Astrocyte (in vitro differentiated cells and primary cell): Measurements from ENCODE around the gene TBC1D24. TPM values are rescaled to one million over a fixed set of nuclear protein-coding genes. Genes with fewer than 3 reads are reported as not detected.

ENCODE experiments used
- DNase-seq: peaks from one replicate; pipeline ENCODE4 v3.0.0-alpha.2; 2010; ENCODE audit warnings: low read depth
- FAIRE-seq: peaks from 2 replicates; lab custom pipeline; 2011; peaks lifted over from hg19 to GRCh38; lab: Jason Lieb, UNC
- H2AFZ ChIP-seq: 2 replicates; pipeline ENCODE4 v1.6.0; 2012; ENCODE audit warnings: low read depth, low read length, inconsistent platforms
- H3K27ac ChIP-seq: 2 replicates; pipeline ENCODE4 v1.5.1; 2011; ENCODE audit warnings: low read depth, low read length, inconsistent platforms
- H3K27me3 ChIP-seq: 2 replicates; pipeline ENCODE4 v1.6.0; 2011; ENCODE audit warnings: low read length, inconsistent platforms; ENCODE audit not compliant: insufficient read depth
- H3K36me3 ChIP-seq: 2 replicates; pipeline ENCODE4 v1.5.1; 2011; ENCODE audit warnings: low read length, inconsistent platforms; ENCODE audit not compliant: insufficient read depth
- H3K4me1 ChIP-seq: 2 replicates; pipeline ENCODE4 v1.5.1; 2011; ENCODE audit warnings: low read length, inconsistent platforms; ENCODE audit not compliant: insufficient read depth
- H3K4me2 ChIP-seq: 2 replicates; pipeline ENCODE4 v1.6.0; 2012; ENCODE audit warnings: low read length, inconsistent platforms
- H3K4me3 ChIP-seq: 2 replicates; pipeline ENCODE4 v1.5.1; 2011; ENCODE audit warnings: low read depth, mild to moderate bottlenecking, low read length, inconsistent platforms; ENCODE audit not compliant: insufficient read depth
- H3K79me2 ChIP-seq: 2 replicates; pipeline ENCODE4 v1.6.0; 2012; ENCODE audit warnings: mild to moderate bottlenecking, low read length, inconsistent platforms; ENCODE audit not compliant: insufficient read depth
- H3K9ac ChIP-seq: 2 replicates; pipeline ENCODE4 v1.6.0; 2012; ENCODE audit warnings: mild to moderate bottlenecking, low read length, inconsistent platforms
- H3K9me3 ChIP-seq: 2 replicates; pipeline ENCODE4 v1.5.1; 2012; ENCODE audit warnings: low read depth, mild to moderate bottlenecking, low read length, inconsistent platforms; ENCODE audit not compliant: insufficient read depth
- H4K20me1 ChIP-seq: 2 replicates; pipeline ENCODE4 v1.6.0; 2012; ENCODE audit warnings: low read length, inconsistent platforms; ENCODE audit not compliant: insufficient read depth
- H3K27ac Mint-ChIP-seq: one replicate; pipeline ENCODE4 v1.8.0; 2021; ENCODE audit warnings: mild to moderate bottlenecking, mixed read lengths; ENCODE audit not compliant: unreplicated experiment
- H3K27me3 Mint-ChIP-seq: one replicate; pipeline ENCODE4 v1.8.0; 2021; ENCODE audit warnings: low read depth, mixed read lengths; ENCODE audit not compliant: unreplicated experiment
- H3K36me3 Mint-ChIP-seq: one replicate; pipeline ENCODE4 v1.8.0; 2021; ENCODE audit warnings: low read depth, mixed read lengths; ENCODE audit not compliant: unreplicated experiment
- H3K4me1 Mint-ChIP-seq: one replicate; pipeline ENCODE4 v1.8.0; 2021; ENCODE audit warnings: low read depth, mixed read lengths; ENCODE audit not compliant: unreplicated experiment
- H3K4me3 Mint-ChIP-seq: one replicate; pipeline ENCODE4 v1.8.0; 2021; ENCODE audit warnings: mild to moderate bottlenecking, moderate library complexity, mixed read lengths; ENCODE audit not compliant: unreplicated experiment
- H3K9me3 Mint-ChIP-seq: one replicate; pipeline ENCODE4 v1.8.0; 2021; ENCODE audit warnings: mild to moderate bottlenecking, mixed read lengths; ENCODE audit not compliant: unreplicated experiment
- EZH2 ChIP-seq: IDR thresholded peaks from 2 replicates; pipeline ENCODE4 v1.6.1; 2012; ENCODE audit warnings: mild to moderate bottlenecking, low read length, inconsistent platforms; ENCODE audit not compliant: insufficient read depth
- total RNA-seq: library from RNA; stranded (reverse); gene quantifications from 2 replicates; pipeline ENCODE4 v1.2.1, GENCODE V29; 2021
- TF ChIP-seq, protein P1 (sequence below): IDR thresholded peaks from 2 replicates; pipeline ENCODE4 v1.5.1; 2011; ENCODE audit warnings: low read depth, mild to moderate bottlenecking, inconsistent platforms, low read length, moderate library complexity; ENCODE audit not compliant: insufficient read depth

The TBC1D24 gene
- total RNA-seq, 1 donor from 2014 or later, result 13.4 TPM

DNA sequence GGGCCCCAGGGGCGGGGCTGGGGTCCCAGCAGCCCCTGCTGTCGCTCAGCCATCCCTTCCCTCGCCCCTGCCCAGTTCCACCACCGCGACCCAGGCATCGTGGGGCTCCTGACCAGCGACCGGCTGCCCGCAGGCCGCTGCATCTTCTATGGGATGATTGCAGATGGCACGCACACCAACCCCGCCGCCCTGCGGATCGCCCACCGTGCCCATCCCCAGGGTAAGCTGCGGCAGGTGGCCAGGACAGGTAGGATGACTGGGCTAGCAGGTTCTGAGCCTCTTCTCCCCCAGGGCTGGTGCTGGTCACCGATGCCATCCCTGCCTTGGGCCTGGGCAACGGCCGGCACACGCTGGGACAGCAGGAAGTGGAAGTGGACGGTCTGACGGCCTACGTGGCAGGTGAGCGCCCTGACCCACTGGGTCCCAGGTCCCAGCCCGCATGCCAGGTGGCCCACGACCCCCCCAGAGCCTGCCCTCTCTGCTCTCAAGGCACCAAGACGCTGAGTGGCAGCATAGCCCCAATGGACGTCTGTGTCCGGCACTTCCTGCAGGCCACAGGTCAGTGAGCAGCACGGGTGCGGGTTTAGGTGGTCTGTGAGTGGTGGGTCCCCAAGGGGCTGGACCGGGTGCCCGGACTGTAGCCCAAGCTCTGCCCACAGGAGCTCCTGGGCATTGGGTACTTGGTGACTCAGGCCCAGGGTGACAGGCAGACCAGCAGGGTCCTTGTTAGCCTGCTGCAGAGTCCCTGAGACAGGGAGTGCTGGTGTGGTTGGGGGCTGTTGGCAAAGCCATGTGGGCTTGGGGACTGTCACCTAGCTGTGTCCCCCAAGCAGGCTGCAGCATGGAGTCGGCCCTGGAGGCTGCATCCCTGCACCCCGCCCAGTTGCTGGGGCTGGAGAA lies 53.5 kb downstream of the TBC1D24 start:
- peaks cover 15% of the 10 kb centered on the region for H3K79me2 ChIP-seq
- no peaks in the 10 kb centered on the region for H3K27me3 ChIP-seq
- no peak overlapping the region for H3K9ac ChIP-seq
- Mint-ChIP-seq H3K4me1 (peaks cover 2% of the 10 kb centered on the region), H3K27ac (no peak overlapping the region), H3K36me3 (peaks cover 9% of the 10 kb centered on the region), H3K9me3 (no peaks in the 10 kb centered on the region), H3K27me3 (no peaks in the 10 kb centered on the region), H3K4me3 (no peak overlapping the region)
- peaks cover 15% of the 10 kb centered on the region for H3K36me3 ChIP-seq
- H3K4me1 ChIP-seq, result peaks cover 16% of the 10 kb centered on the region
- no peaks in the 10 kb centered on the region for H3K9me3 ChIP-seq
- no peak for TF ChIP-seq EZH2
- TF ChIP-seq, protein P1, sequence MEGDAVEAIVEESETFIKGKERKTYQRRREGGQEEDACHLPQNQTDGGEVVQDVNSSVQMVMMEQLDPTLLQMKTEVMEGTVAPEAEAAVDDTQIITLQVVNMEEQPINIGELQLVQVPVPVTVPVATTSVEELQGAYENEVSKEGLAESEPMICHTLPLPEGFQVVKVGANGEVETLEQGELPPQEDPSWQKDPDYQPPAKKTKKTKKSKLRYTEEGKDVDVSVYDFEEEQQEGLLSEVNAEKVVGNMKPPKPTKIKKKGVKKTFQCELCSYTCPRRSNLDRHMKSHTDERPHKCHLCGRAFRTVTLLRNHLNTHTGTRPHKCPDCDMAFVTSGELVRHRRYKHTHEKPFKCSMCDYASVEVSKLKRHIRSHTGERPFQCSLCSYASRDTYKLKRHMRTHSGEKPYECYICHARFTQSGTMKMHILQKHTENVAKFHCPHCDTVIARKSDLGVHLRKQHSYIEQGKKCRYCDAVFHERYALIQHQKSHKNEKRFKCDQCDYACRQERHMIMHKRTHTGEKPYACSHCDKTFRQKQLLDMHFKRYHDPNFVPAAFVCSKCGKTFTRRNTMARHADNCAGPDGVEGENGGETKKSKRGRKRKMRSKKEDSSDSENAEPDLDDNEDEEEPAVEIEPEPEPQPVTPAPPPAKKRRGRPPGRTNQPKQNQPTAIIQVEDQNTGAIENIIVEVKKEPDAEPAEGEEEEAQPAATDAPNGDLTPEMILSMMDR, result no peak
- H3K4me3 ChIP-seq, result no peak overlapping the region
- no peak overlapping the region for H2AFZ ChIP-seq
- DNase-seq (no peak), FAIRE-seq (no peak)
- no peak overlapping the region for H3K4me2 ChIP-seq
- peaks cover 23% of the 10 kb centered on the region for H4K20me1 ChIP-seq
- no peak overlapping the region for H3K27ac ChIP-seq

DNA sequence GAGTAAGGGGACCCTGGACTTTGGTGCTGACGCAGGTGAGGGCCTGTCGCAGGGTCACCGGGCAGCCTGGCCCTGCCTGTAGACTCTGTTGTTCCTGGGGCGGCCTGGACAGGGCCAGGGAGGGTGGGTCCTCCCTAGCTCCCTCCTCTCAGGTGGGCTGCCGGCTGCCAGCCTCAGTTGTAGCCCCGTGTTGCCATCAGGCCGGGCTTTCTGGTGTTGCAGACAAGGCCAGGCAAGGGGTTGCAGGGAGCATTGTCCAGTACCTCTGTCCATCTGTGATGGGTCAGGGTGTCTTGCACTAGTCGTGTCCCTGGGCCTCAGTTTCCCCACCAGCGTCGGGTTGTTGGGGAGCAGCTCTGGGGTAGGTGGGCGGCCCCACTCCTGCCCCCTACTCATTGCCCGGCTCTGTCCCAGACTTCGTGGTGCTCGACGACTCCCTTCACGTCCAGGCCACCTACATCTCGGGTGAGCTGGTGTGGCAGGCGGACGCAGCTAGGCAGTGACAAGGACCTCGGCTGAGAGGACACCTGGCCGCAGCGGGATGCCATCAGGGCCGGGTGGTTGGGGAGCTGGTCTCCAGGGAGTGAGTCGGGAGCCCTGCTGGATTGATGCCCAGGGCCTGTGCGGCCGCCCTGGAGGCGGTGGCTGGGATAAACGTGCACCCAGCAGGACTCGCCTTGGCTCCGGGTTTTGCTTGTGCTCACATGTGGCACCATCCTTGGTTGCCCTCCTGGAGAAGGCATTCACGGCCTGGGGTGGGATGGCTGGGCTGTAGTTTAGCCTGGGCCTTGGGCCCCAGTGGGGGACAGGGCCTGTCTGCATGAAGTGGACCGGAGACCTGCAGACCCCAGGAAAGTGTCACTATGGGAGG lies 54.4 kb downstream of the TBC1D24 start:
- H3K27me3 Mint-ChIP-seq, result no peaks in the 10 kb centered on the region
- no peak for DNase-seq
- TF ChIP-seq EZH2, result no peak
- TF ChIP-seq, protein P1, result no peak
- peaks cover 7% of the 10 kb centered on the region for H3K36me3 Mint-ChIP-seq
- no peak overlapping the region for H2AFZ ChIP-seq
- H3K4me1 Mint-ChIP-seq, result peaks cover 3% of the 10 kb centered on the region
- no peaks in the 10 kb centered on the region for H3K27me3 ChIP-seq
- no peak overlapping the region for H3K4me3 ChIP-seq
- no peak overlapping the region for H3K4me2 ChIP-seq
- H3K36me3 ChIP-seq, result peaks cover 8% of the 10 kb centered on the region
- H3K27ac ChIP-seq, result no peak overlapping the region
- no peak overlapping the region for H3K9ac ChIP-seq
- no peaks in the 10 kb centered on the region for H3K9me3 Mint-ChIP-seq
- H4K20me1 ChIP-seq, result peaks cover 15% of the 10 kb centered on the region
- H3K4me1 ChIP-seq, result peaks cover 16% of the 10 kb centered on the region
- H3K27ac Mint-ChIP-seq, result no peak overlapping the region
- peak overlapping the region; percentile 27 for H3K4me3 Mint-ChIP-seq
- H3K79me2 ChIP-seq, result peaks cover 8% of the 10 kb centered on the region
- no peaks in the 10 kb centered on the region for H3K9me3 ChIP-seq
- no peak for FAIRE-seq
